NCI-H2227 (cell line): ENCODE data around the gene SORT1.
"Not testable (repeated sequence)": the region's sequence is repeated elsewhere in the genome, so short reads cannot be mapped to it uniquely, and the experiment has no call there.

Experiments
- DNase-seq: peaks from one replicate; lab custom pipeline; 2025; ENCODE audit not compliant: unreplicated experiment; lab: John Stamatoyannopoulos, UW

Gene SORT1

DNA sequence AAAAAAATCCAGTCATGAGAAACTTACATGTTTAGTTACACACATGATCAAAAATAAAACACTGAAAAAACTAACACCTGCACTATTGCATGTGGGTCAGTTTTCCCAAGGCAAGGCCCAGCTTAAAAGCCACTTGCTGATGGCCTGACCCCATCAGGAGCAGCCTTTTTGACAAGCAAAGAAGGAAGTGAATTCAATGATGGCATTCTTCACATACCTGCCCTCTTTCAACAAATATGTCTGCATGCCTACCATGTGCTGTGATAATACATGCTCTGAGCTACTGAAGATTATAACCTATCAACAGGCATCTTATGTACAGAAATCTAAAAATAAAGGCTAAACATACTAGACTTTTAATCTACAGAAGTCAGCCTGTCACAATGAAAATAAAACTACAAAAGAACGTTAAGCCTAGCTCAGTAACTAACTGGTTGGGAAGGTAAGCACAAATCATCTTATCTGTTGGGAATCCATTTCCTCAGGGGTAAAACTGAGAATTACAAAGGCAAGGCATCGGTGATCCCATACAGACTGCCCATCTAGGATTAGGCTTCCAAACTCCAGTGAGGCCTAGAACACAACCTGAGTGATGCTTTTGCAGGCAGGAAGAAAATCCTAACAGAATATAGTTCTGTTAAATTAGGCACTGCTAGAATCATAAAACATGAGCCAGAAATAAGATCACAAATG is 14.5 kb downstream of the SORT1 start:
- DNase-seq = no peak

DNA sequence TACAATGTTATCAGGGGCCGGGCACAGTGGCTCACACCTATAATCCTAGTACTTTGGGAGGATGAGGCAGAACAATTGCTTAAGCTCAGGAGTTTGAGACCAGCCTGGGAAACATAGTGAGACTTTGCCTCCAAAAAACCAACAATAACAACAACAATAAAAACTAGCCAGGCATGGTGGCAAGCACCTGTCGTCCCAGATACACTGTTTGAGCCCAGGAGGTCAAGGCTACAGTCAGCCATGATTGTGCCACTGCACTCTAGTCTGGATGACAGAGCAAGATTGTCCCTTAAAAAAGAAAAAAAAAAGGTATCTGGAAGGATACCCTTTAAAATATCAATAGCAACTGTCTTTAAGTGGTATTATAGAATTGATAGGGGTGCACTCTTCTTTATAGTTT is 16.1 kb downstream of the SORT1 start:
- DNase-seq = no peak

DNA sequence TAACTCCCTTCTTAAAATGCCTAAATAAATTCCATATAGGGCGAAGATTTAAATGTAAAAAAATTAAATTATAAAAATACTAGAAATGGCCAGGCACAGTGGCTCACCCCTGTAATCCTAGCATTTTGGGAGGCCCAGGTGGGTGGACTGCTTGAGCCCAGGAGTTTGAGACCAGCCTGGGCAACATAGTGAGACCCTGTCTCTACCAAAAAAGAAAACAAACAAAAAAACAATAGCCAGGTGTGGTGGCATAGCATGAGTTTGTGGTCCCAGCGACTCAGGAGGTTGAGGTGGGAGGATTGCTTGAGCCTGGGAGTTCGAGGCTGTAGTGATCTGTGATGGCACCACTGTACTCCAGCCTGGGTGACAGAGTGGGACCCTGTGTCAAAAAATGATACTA is 17.8 kb downstream of the SORT1 start:
- DNase-seq = no peak

DNA sequence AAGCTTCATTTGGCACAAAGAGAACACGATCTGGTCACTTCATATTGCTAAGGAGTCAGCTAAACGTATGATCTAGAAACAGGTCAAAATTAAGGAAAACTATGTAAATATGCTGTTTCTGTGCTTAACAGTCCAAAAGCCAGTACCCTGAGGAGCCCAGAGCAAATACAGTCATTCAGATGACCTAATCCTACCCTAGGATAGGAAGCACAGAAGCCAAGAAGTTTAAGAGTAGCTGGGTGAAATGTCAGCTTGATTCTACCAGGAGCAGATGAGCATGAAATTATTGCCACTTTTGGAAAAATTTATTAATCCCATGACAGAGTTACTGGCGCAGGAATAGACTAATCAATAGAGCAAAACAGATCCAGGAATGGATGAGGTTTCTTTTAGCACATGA is 18.3 kb downstream of the SORT1 start:
- no peak for DNase-seq

DNA sequence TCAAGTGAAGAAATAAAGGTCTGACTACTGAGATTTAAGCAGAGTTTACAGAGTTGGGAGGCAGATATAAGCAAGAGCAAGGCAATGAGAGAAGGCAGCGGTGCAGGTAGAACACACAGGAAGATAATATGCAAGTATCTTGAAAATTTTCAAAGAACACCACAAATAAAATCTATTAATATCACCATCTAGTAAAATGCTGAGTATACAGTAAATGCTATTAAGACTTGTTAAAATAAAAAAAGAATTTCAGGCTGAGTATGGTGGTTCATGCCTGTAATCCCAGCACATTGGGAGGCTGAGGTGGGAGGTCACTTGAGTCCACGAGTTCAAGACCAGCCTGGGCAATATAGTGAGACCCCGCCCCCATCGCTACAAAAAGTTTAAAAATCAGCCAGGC is 20.0 kb downstream of the SORT1 start:
- no peak for DNase-seq

DNA sequence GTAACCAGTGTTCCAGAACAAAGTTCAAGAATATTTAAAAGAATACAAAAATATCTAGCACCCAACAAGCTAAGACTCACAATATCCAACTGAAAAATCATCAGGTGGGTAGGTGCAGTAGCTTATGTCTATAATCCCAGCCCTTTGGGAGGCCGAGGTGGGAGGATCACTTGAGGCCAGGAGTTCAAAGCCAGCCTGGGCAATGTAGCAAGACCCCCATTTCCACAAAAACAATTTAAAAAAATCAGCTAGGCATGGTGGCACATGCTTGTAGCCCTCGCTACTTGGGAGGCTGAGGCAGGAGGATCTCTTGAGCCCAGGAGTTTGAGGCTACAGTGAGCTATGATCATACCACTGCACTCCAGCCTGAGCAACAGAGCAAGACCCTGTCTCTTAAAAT is 24.0 kb downstream of the SORT1 start:
- DNase-seq = not testable (repeated sequence)

DNA sequence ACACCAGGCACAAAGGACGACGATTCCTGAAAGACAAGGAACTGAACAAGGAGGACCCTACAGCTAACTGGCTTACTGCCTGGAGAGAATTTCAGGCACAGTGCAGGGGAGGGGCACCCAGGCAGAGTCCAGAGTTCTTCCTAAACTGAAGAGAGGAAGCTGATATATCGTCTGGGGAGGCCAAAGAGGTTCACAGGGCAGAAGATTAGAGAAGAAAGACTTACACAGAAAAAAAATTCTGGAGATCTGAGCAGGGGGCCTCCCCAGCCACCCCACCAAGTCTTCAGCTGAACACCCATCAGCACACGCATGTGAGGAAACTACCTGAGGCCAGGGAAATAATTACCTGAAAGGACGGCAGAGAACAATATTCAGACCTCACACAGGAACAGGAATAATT is 24.6 kb downstream of the SORT1 start:
- DNase-seq = no peak

DNA sequence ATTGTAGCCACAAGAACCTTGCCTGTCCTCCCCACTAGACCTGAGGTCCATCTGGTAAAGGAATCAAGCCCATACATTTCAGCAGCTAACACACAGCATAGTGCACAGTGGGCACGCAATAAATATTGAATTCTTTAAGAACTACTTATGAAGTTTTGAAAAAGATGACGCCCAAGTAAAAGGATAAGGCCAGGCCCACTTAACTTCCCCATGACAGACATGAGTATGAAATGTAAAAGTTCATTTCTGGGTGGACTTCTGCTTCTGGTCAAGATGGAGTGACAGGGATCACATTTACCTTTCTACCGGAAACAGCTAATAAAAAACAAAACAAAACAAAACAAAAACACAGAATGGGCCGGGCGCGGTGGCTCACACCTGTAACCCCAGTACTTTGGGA is 25.4 kb downstream of the SORT1 start:
- no peak for DNase-seq

DNA sequence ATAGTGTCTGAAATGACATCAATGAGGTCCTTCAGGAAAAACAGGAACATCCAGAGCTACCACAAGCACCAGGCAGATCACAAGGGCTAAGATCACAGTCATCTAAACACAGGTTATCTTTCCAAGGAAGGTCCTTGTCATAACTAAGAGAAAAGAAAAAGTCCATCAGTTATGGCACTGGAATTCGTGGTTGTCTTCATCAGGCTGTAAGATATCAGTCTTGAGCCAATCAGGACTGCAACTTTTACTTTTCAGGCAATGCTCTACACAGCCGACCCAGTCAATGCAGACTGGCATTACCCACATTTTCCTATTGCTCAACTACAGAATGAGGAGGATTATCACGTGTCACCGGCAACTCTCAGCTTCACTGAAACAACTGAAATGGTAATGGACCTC is 26.4 kb downstream of the SORT1 start:
- no peak for DNase-seq

DNA sequence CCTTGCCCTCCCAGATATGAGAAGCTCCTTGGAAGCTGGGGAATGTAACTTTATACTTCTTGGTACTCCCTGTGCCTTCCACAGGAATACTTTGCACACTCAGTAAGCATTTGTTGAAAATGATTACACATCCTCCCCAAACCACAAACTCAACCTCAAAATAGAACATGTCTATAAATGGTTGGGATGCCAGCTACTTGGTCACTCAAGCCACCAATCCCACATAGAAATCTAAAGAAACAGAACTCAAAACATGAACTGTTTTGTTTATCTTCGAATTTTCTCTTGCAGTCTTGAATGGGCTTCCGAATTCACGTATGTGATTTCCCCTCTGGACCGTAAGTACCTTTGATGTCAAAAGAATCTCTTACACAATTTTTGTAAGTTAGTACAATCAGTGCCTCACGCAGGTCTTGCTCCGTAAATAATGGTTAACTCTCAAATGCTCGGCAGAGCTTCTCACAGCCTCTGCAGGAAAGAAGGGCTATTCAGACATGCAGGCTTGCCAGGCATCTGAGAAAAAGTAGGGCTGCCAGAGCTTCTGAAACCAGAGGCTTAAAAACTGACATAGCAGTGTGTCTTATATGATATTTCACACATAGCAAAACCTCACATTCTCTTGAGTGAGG is 26.9 kb downstream of the SORT1 start:
- no peak for DNase-seq

DNA sequence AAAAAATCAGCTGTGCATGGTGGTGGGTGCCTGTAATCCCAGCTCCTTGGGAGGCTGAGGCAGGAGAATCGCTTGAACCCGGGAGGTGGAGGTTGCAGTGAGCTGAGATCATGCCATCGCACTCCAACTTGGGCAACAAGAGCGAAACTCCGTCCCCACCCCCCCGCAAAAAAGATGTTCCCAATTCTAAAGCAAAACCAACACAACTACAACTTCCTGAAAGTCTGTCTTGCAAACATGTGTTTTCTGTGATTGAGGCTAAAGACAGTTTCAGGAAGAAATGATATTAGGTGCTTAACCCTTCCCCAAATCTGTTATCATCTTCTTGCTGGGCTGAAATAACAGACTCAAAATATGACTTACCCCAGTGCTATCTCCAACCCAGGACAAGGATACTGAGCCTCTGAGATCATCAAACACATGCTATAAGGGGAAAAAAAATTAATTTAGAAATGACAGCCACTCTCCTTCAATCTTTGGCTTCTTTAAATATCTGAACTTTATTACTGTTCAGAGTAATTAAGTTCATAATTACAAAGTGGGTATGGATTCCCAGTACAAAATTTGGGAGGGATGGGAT is 28.5 kb downstream of the SORT1 start:
- DNase-seq = no peak

DNA sequence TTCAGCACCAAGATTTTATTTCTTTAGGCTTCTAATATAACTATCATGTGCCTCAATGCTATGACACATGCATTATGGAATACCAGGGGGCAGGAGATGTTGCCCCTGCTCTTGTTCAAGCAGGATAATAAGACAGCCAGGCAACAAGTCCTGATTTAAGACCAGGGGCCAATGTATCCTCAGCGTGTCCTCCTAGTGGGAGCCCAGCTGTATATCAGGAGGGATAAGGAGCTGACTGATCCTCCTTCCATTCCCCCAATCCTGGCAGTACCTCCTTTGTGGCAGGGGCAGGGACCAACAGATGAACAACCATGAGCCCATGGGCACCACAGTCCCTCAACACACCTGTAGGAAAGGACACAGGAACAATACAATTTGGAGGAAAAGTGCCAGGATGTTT is 29.3 kb downstream of the SORT1 start:
- DNase-seq = no peak

DNA sequence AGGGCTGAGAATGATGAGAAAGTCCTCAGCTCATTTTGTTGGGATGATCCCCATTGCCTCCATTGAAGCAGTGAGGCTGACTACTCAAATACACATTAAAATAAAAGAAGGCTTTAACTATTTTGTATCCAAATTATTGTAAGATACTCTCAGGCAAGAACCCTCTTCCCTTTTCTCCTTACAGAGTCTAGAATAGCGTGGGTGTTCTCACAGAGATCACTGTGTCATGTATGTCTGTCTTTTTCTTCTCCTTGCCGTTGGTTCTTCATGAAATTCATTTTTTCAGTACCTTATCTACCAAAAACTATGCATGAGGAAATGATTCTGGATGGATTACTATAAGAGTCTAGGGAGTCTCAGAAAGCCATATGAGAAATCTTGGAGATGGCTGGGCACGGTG is 30.1 kb downstream of the SORT1 start:
- DNase-seq = no peak

DNA sequence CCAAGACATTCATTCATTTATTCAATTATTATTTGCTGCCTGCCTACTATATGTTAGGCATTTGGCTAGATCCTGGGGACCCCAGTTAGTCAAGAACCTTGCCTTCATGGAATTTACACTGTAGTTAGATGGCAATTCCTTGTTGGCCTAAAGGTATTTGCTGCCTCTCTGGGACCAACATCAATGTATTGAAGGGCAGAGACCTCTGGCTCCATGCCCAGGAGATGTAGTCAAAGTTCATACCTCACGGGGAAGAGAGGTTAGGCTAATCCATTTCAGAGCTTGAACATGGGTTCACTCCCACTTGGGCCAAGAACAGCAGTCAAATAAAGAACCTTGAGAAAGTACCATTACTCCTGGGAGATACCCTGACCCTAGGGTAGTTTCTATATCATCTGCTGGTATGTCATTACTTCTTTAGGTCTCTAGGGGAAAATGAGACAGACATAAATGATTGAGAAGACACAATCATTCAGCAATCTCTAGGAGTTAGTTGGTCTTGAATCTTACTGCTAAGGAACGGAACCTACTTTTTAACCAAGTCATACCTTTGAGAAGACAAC is 32.0 kb downstream of the SORT1 start:
- DNase-seq = no peak

DNA sequence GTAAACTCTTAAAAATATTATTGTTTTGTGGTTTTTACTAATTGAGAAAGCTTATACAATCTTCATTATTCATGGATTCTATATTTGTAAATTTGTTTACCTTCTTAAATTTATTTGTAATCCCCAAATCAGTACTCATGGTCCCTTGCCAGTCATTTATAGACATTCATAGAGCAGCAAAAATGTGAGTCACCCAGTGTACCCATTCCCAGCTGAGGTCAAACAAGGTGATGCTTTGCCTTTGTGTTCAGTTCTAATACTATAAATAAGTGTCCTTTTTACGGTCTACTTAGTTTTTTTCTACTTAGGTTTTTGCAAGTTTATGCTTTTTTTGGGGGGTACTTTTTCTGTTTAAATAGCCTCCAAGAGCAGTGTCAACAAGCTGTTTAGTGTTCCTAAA is 36.1 kb downstream of the SORT1 start:
- DNase-seq = no peak

DNA sequence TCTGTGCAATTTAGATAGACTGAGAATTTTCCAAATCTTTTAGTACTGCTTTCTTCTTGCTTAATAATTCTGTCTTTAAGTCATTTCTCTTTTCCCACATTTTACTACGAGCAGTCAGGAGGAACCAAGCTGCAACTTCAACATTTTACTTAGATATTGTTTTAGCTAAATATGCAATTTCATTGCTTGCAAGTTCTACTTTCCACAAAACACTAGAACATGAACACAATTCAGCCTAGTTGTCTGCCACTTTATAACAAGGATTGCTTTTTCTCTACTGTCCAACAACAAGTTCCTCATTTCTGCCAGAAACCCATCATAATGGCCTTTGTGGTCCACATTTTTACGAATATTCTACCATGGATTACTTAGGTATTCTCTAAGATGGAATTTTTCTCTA is 36.6 kb downstream of the SORT1 start:
- no peak for DNase-seq

DNA sequence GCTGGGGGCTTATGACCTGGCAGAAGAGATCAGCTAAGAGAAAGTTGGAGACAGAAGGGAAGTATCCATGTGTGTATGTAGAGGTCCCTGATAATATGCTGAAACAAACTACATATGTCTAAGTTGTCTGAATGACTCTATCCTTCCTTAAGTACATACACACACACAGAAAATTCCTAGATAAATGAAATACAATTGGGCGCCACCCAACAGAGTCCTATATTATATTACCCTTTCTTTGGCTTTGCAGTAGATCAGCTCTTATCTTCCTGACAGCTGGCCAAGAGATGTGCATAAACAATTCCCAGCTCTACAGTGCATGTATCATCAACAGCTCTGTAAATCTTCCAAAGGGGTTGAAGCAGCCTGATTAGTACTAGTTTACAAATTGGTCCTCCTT is 40.1 kb downstream of the SORT1 start:
- no peak for DNase-seq

DNA sequence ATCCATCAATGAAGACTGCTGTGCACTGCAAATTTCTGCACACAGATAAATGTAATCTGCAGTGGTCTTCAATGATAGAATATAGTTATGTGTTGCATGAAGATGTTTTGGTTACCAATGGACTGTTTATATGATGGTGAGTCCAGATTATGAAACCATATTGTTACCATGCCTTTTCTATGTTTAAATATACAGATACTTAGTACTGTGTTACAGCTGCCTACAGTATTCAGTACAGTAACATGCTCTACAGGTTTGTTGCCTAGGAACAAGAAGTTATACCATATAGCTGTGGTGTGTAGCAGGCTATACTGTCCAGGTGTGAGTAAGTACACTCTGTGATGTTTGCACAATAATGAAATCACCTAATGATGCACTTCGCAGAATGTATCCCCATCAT is 40.8 kb downstream of the SORT1 start:
- no peak for DNase-seq

DNA sequence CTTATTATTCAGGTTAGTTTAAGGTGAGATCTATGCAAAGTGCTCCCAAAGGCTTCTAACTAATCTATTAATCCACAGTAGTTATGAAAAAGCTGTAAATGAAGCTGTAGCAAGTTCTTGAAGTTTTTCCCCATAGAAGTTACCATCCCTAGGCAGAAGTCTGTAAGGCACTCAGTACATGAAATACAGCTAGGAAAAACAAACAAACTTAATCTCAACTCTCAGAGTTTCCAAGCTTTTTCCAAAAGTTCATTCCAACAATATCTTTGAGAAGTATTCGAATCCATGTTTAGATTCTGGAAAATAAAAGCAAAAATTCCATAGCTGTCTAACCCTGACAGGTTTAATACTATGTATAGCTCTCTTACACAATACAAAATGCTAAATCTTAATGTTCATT is 41.2 kb downstream of the SORT1 start:
- no peak for DNase-seq

DNA sequence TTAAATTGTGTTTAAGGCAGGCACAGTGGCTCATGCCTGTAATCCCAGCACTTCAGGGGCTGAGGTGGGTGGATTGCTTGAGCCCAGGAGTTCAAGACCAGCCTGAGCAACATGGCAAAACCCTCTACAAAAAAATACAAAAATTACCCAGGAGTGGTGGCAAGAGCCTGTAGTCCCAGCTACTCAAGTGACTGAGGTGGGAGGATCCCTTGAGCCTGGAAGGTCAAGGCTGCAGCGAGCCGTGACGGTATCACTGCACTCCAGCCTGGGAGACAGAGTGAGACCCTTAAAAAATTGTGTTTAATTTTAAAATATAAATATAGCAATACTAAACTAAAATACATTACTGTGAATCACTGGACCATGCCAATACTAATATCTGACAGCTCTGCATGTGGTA is 42.8 kb downstream of the SORT1 start:
- DNase-seq = no peak

DNA sequence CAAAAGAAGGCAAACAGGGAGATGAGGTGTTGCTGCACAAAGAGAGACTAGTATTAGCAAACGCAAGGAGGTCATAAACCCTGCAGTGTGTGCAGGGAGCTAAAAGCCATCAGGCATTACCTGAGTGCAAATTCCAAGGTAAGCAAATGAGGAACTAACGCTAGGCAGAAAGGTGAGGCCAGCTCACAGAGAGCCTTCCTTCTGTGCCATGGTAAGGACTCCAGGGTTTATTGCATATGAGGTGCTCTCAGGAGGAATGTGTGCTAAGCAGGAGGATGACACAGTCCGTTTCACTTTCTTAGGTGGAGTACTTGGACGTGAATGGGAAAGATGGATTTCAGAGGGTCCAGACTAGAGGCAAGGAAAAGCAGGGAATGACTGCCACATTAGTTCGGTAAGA is 46.3 kb downstream of the SORT1 start:
- no peak for DNase-seq

DNA sequence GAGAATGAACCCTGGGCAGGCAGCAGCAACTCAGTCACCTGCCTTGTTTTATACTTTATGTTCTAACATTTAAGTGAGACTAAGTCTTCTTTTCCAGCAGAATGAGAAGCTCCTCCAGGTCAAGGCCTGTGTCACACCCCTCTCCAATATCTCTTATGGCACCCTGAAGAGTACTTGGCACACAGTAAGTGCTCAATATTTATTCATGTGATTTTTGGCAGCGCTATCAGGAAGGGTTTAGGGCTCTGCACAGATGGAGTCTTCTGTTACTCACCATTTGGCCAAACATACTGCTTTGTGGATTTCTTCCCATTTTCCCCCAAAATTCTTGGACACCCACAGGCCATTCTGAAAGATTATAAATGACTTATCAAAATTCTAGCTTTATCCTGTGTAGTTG is 47.1 kb downstream of the SORT1 start:
- no peak for DNase-seq

DNA sequence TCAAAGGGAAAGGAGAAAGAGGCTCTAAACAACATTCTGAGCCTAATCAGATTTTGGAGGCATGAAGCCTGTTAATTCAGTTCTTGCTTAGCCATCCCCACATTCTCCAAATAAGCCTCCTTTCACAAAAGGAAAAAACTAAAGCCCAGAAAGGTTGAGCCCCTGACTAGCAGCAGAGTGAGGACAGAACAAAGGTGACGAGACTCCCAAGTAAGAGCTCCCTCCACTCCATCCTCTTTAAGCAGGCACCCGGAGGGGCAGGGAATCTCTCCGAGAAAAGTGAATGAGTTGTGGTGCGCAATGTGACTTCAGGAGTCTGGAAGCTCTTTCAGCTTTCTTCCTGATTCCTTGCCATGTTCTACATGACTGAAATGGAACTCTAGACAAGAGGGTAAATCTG is 47.5 kb downstream of the SORT1 start:
- DNase-seq = no peak
